H1 (cell line): Measurements from ENCODE around the gene GAS7. TPM values are rescaled to one million over a fixed set of nuclear protein-coding genes. Genes with fewer than 3 reads are reported as not detected.

Experiments
- SUZ12 ChIP-seq: fragments of 200-600 bp; sonication (generic); IDR thresholded peaks from 2 replicates; pipeline ENCODE4 v1.6.1; 2012; ENCODE audit warnings: mild to moderate bottlenecking, inconsistent platforms, low read length, moderate library complexity, mixed read lengths
- polyA plus RNA-seq, 7 experiments: library from polyadenylated mRNA; depleted of rRNA in 3 of 7; stranded (reverse) in 5 of 7; unstranded in 2 of 7; fragments of >200 nt in 5 of 7; fragments of 200-250 nt in 2 of 7; gene quantifications; 1 replicate in 5 of 7; 2 replicates in 1 of 7; 4 replicates in 1 of 7; pipeline versions ENCODE4 v1.2.1 to v1.2.3, GENCODE V29; 2011 to 2013; ENCODE audit warnings: missing spikeins in 2 of 7, mixed read lengths in 2 of 7
- total RNA-seq: library from RNA; stranded (reverse); fragmentation: NEBNext Ultra II Directional; extraction: Animal tissue kit (Norgen Biotek cat#: 25700); gene quantifications from 2 replicates; pipeline ENCODE4 v1.2.1, GENCODE V29; 2021

GAS7 gene
- total and polyA plus RNA-seq, 2 of the 8 experiments (the other 6 are each of a cell fraction or from before 2014, with no cell fraction given): 5.0 to 14.5 TPM

- no peak for TF ChIP-seq SUZ12
- TF ChIP-seq, all 59 proteins: peak for 0
Observed at GRCh38 chr17:10139577-10139976, 58.8 kb downstream of the GAS7 start (continued).
